PC-9 (cell line): Measurements from ENCODE around the gene HTRA2.

Experiments
- EZH2 ChIP-seq: fragments of 200-600 bp; sonication (generic); IDR thresholded peaks from 2 replicates; pipeline ENCODE4 v1.8.0; 2017; ENCODE audit warnings: antibody characterized with exemption, low read depth
- TF ChIP-seq, protein P1 (sequence below): fragments of 200-600 bp; sonication (generic); conservative IDR thresholded peaks from 2 replicates; pipeline ENCODE4 v1.6.1; 2017; ENCODE audit warnings: mixed run types, antibody characterized with exemption, mild to moderate bottlenecking, moderate library complexity

DNA sequence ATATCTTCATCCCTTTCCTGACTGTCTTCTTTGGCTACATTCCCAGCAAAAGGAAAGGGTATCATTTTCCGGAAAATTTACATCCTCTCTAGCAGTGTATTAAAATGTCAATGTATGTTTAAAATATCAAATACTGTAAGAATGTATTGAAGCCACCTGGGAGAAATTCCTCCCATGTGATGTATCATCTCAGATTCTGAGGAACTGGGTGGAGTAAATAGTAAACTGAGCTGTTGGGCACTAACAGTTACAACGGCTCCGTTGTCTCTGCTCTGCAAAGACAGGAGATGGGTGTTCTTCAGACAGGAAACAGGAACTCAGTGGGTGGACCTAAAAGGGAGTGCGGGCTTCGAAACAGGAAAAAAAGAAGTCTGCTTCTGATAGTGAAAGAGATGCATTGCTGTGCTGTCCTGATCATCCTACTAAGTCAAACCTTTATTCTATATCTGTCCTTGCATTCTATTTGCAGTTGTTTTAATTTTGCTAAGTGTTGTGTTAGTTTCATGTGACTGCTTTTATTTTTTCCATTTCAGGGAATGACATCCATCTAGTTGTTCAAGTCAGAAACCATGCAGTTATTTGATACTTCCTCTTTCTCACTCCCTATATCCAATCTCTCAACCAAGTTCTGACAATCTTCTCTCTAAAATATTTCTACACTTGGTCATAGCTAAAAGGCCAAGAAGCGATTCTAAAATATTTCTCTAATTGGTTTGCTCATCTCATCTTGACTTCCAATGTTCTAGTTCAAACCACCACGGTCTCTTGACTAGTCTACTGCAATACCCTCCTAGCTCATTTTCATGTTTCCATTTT is 44.2 kb downstream of the HTRA2 start:
- TF ChIP-seq EZH2 = no peak
- TF ChIP-seq, protein P1, sequence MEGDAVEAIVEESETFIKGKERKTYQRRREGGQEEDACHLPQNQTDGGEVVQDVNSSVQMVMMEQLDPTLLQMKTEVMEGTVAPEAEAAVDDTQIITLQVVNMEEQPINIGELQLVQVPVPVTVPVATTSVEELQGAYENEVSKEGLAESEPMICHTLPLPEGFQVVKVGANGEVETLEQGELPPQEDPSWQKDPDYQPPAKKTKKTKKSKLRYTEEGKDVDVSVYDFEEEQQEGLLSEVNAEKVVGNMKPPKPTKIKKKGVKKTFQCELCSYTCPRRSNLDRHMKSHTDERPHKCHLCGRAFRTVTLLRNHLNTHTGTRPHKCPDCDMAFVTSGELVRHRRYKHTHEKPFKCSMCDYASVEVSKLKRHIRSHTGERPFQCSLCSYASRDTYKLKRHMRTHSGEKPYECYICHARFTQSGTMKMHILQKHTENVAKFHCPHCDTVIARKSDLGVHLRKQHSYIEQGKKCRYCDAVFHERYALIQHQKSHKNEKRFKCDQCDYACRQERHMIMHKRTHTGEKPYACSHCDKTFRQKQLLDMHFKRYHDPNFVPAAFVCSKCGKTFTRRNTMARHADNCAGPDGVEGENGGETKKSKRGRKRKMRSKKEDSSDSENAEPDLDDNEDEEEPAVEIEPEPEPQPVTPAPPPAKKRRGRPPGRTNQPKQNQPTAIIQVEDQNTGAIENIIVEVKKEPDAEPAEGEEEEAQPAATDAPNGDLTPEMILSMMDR = no peak
